ENCODE results near the gene DAPK1.

The DAPK1 gene

GRCh38 chr9:87748881-87749280, 251.2 kb downstream of the DAPK1 start:
- no peak for TF ChIP-seq Cebpa-rat (IDR thresholded peaks at IDR 0.05)
- H3K9me3 ChIP-seq (replicated peaks in 1 of 11), result peaks cover 3 to 18% (median 9%) of the 10 kb centered on the region in 11 experiments; a peak in 18 of 22 replicates
- H3K27me3 ChIP-seq, result no peaks in the 10 kb centered on the region
- peaks cover 0 to 19% (median 0%) of the 10 kb centered on the region in 10 experiments; a peak in 5 of 20 replicates for H3K4me1 ChIP-seq
- no peaks in the 10 kb centered on the region for H4K20me1 ChIP-seq
- no peaks in the 10 kb centered on the region for H3K36me3 ChIP-seq
- H3K4me2 ChIP-seq, result peak overlapping the region in 3 of 11 experiments; percentile 12 to 44 (median 26); a peak in 3 of 22 replicates
- H3K27ac ChIP-seq, result no peak overlapping the region
- no peak overlapping the region for H3K4me3 ChIP-seq
- no peak overlapping the region for H3K9ac ChIP-seq

GRCh38 chr9:87749335-87750035, 251.8 kb downstream of the DAPK1 start:
- TF ChIP-seq Cebpa-rat (IDR thresholded peaks at IDR 0.05), result no peak
- H3K9ac ChIP-seq, result no peak overlapping the region
- H3K27me3 ChIP-seq, result no peaks in the 10 kb centered on the region
- H3K4me3 ChIP-seq, result no peak overlapping the region
- H3K4me1 ChIP-seq, result peaks cover 0 to 19% (median 0%) of the 10 kb centered on the region in 10 experiments; a peak in 5 of 20 replicates
- no peaks in the 10 kb centered on the region for H3K36me3 ChIP-seq
- H3K9me3 ChIP-seq (replicated peaks in 1 of 11), result peaks cover 0 to 18% (median 13%) of the 10 kb centered on the region in 11 experiments; a peak in 18 of 22 replicates
- H4K20me1 ChIP-seq, result no peaks in the 10 kb centered on the region
- H3K27ac ChIP-seq, result no peak overlapping the region
- peak overlapping the region in 1 of 11 experiments; percentile 33; a peak in 1 of 22 replicates for H3K4me2 ChIP-seq

GRCh38 chr9:87750726-87751125, 253.1 kb downstream of the DAPK1 start:
- Histone ChIP-seq H3K27me3 (no peaks in the 10 kb centered on the region), H3K9ac (no peak overlapping the region), H3K4me2 (no peak overlapping the region), H3K27ac (no peak overlapping the region), H3K4me1 (peaks cover 0 to 19% (median 0%) of the 10 kb centered on the region in 10 experiments; a peak in 5 of 20 replicates), H3K36me3 (no peaks in the 10 kb centered on the region), H4K20me1 (no peaks in the 10 kb centered on the region), H3K4me3 (no peak overlapping the region), H3K9me3 (replicated peaks in 1 of 11) (peaks cover 0 to 19% (median 13%) of the 10 kb centered on the region in 11 experiments; a peak in 18 of 22 replicates)
- no peak for TF ChIP-seq Cebpa-rat (IDR thresholded peaks at IDR 0.05)

GRCh38 chr9:87751423-87751822, 253.8 kb downstream of the DAPK1 start:
- Histone ChIP-seq H3K9ac (no peak overlapping the region), H4K20me1 (no peaks in the 10 kb centered on the region), H3K27me3 (no peaks in the 10 kb centered on the region), H3K9me3 (replicated peaks in 1 of 11) (peaks cover 0 to 19% (median 13%) of the 10 kb centered on the region in 11 experiments; a peak in 19 of 22 replicates), H3K36me3 (no peaks in the 10 kb centered on the region), H3K4me1 (peaks cover 0 to 19% (median 0%) of the 10 kb centered on the region in 10 experiments; a peak in 5 of 20 replicates), H3K27ac (no peak overlapping the region), H3K4me2 (no peak overlapping the region), H3K4me3 (no peak overlapping the region)
- TF ChIP-seq Cebpa-rat (IDR thresholded peaks at IDR 0.05), result no peak

- Histone ChIP-seq H3K4me2 (no peak overlapping the region), H3K4me1 (peaks cover 0 to 19% (median 0%) of the 10 kb centered on the region in 10 experiments; a peak in 5 of 20 replicates), H3K9me3 (replicated peaks in 1 of 11) (peaks cover 0 to 19% (median 13%) of the 10 kb centered on the region in 11 experiments; a peak in 19 of 22 replicates), H3K4me3 (no peak overlapping the region), H4K20me1 (no peaks in the 10 kb centered on the region), H3K27me3 (no peaks in the 10 kb centered on the region), H3K36me3 (no peaks in the 10 kb centered on the region), H3K9ac (no peak overlapping the region), H3K27ac (no peak overlapping the region)
- TF ChIP-seq Cebpa-rat (IDR thresholded peaks at IDR 0.05), result no peak
Observed at GRCh38 chr9:87751868-87752267, 254.2 kb downstream of the DAPK1 start.

GRCh38 chr9:87753313-87753712, 255.6 kb downstream of the DAPK1 start:
- Histone ChIP-seq H3K4me1 (peaks cover 0 to 19% (median 0%) of the 10 kb centered on the region in 10 experiments; a peak in 5 of 20 replicates), H3K9me3 (replicated peaks in 1 of 11) (peaks cover 0 to 19% (median 13%) of the 10 kb centered on the region in 11 experiments; a peak in 20 of 22 replicates), H3K27me3 (no peaks in the 10 kb centered on the region), H3K36me3 (no peaks in the 10 kb centered on the region), H3K4me3 (no peak overlapping the region), H4K20me1 (no peaks in the 10 kb centered on the region), H3K27ac (no peak overlapping the region), H3K9ac (no peak overlapping the region), H3K4me2 (no peak overlapping the region)
- TF ChIP-seq Cebpa-rat (IDR thresholded peaks at IDR 0.05), result no peak

Data from BLaER1 treated with 17β-estradiol and CSF1 and Interleukin-3, amounts not matched to agents 10 nM and 100 nM (cell line).